Dendritic cell treated with granulocyte-macrophage colony-stimulating factor and Interleukin-4, amounts not matched to agents 40 ng/mL and 50 ng/mL, for 4 days (primary cell): ENCODE data around the gene PCLO.

Experiments used
- H3K27ac Mint-ChIP-seq: one replicate; pipeline ENCODE4 v1.8.0; 2022; ENCODE audit warnings: mild to moderate bottlenecking, mixed read lengths
- H3K27me3 Mint-ChIP-seq: one replicate; pipeline ENCODE4 v1.8.0; 2022; ENCODE audit warnings: mild to moderate bottlenecking, mixed read lengths
- H3K36me3 Mint-ChIP-seq: one replicate; pipeline ENCODE4 v1.8.0; 2022; ENCODE audit warnings: low read depth, mixed read lengths
- H3K4me1 Mint-ChIP-seq: one replicate; pipeline ENCODE4 v1.8.0; 2022; ENCODE audit warnings: low read depth, mixed read lengths
- H3K4me3 Mint-ChIP-seq: one replicate; pipeline ENCODE4 v1.8.0; 2022; ENCODE audit warnings: mild to moderate bottlenecking, moderate library complexity, mixed read lengths
- H3K9me3 Mint-ChIP-seq: one replicate; pipeline ENCODE4 v1.8.0; 2022; ENCODE audit warnings: mixed read lengths
- intact Hi-C: fragments of 100-400 bp; cut with micrococcal nuclease; formaldehyde crosslinking; loops from one replicate; pipeline ENCODE4 v1.15.0; 2022

Gene PCLO

GRCh38 chr7:83162402-83163256 lies at the start of gene PCLO:
TSS of gene PCLO (minus strand) at chr7:83162884. CDS start at chr7:83162592, 292 bp downstream.
- intact Hi-C loops: no loop called here
- no peaks in the 10 kb centered on the region for H3K4me1 Mint-ChIP-seq
- no peak within 1 kb of the TSS for H3K27ac Mint-ChIP-seq
- H3K4me3 Mint-ChIP-seq: peak within 1 kb of the TSS; percentile 63
- H3K9me3 Mint-ChIP-seq: no peaks in the 10 kb centered on the region
- H3K36me3 Mint-ChIP-seq: no peaks in the 10 kb centered on the region
- H3K27me3 Mint-ChIP-seq: peaks cover 20% of the 10 kb centered on the region

GRCh38 chr7:83211685-83212084 lies 49.0 kb upstream of the PCLO start:
- H3K4me3 Mint-ChIP-seq: no peak overlapping the region

GRCh38 chr7:83210479-83210878 lies 47.8 kb upstream of the PCLO start:
- intact Hi-C loops: no loop called here
- Mint-ChIP-seq H3K27me3 (no peaks in the 10 kb centered on the region), H3K9me3 (no peaks in the 10 kb centered on the region), H3K4me3 (no peak overlapping the region), H3K36me3 (no peaks in the 10 kb centered on the region), H3K27ac (no peak overlapping the region), H3K4me1 (no peaks in the 10 kb centered on the region)

More at GRCh38 chr7:83211685-83212084, 49.0 kb upstream of the PCLO start:
- intact Hi-C loops: no loop called here
- no peaks in the 10 kb centered on the region for H3K4me1 Mint-ChIP-seq
- H3K36me3 Mint-ChIP-seq: no peaks in the 10 kb centered on the region
- H3K27me3 Mint-ChIP-seq: no peaks in the 10 kb centered on the region
- H3K27ac Mint-ChIP-seq: no peak overlapping the region
- H3K9me3 Mint-ChIP-seq: no peaks in the 10 kb centered on the region

- no peaks in the 10 kb centered on the region for H3K9me3 Mint-ChIP-seq
- H3K36me3 Mint-ChIP-seq: no peaks in the 10 kb centered on the region
- no peak overlapping the region for H3K4me3 Mint-ChIP-seq
- no peak overlapping the region for H3K27ac Mint-ChIP-seq
- H3K27me3 Mint-ChIP-seq: no peaks in the 10 kb centered on the region
- H3K4me1 Mint-ChIP-seq: no peaks in the 10 kb centered on the region
- intact Hi-C loops: no loop called here
Observed at GRCh38 chr7:83204715-83205114, 42.0 kb upstream of the PCLO start.

GRCh38 chr7:83201355-83201754 lies 38.7 kb upstream of the PCLO start:
- H3K4me3 Mint-ChIP-seq: no peak overlapping the region
- H3K36me3 Mint-ChIP-seq: no peaks in the 10 kb centered on the region
- H3K27me3 Mint-ChIP-seq: no peaks in the 10 kb centered on the region
- no peak overlapping the region for H3K27ac Mint-ChIP-seq
- intact Hi-C loops: no loop called here
- H3K4me1 Mint-ChIP-seq: no peaks in the 10 kb centered on the region
- H3K9me3 Mint-ChIP-seq: no peaks in the 10 kb centered on the region

GRCh38 chr7:83190659-83191389 lies 28.1 kb upstream of the PCLO start:
- H3K36me3 Mint-ChIP-seq: no peaks in the 10 kb centered on the region
- intact Hi-C loops: no loop called here
- H3K27ac Mint-ChIP-seq: no peak overlapping the region
- no peak overlapping the region for H3K4me3 Mint-ChIP-seq
- H3K9me3 Mint-ChIP-seq: no peaks in the 10 kb centered on the region
- H3K4me1 Mint-ChIP-seq: no peaks in the 10 kb centered on the region
- no peaks in the 10 kb centered on the region for H3K27me3 Mint-ChIP-seq

GRCh38 chr7:83178796-83179195 lies 16.1 kb upstream of the PCLO start:
- intact Hi-C loops: no loop called here
- Mint-ChIP-seq H3K4me3 (no peak overlapping the region), H3K36me3 (no peaks in the 10 kb centered on the region), H3K4me1 (no peaks in the 10 kb centered on the region), H3K27ac (no peak overlapping the region), H3K27me3 (no peaks in the 10 kb centered on the region), H3K9me3 (peaks cover 28% of the 10 kb centered on the region)

GRCh38 chr7:83178066-83178465 lies 15.4 kb upstream of the PCLO start:
- H3K9me3 Mint-ChIP-seq: peaks cover 21% of the 10 kb centered on the region
- no peak overlapping the region for H3K4me3 Mint-ChIP-seq
- H3K36me3 Mint-ChIP-seq: no peaks in the 10 kb centered on the region
- intact Hi-C loops: no loop called here
- no peaks in the 10 kb centered on the region for H3K27me3 Mint-ChIP-seq
- H3K4me1 Mint-ChIP-seq: no peaks in the 10 kb centered on the region
- H3K27ac Mint-ChIP-seq: no peak overlapping the region

- H3K27me3 Mint-ChIP-seq: no peaks in the 10 kb centered on the region
- H3K4me1 Mint-ChIP-seq: no peaks in the 10 kb centered on the region
- H3K9me3 Mint-ChIP-seq: no peaks in the 10 kb centered on the region
- no peaks in the 10 kb centered on the region for H3K36me3 Mint-ChIP-seq
- H3K27ac Mint-ChIP-seq: no peak overlapping the region
- intact Hi-C loops: no loop called here
- no peak overlapping the region for H3K4me3 Mint-ChIP-seq
Observed at GRCh38 chr7:83173664-83174063, 11.0 kb upstream of the PCLO start.

- intact Hi-C loops: no loop called here
- no peak overlapping the region for H3K27ac Mint-ChIP-seq
- H3K27me3 Mint-ChIP-seq: peaks cover 15% of the 10 kb centered on the region
- H3K4me1 Mint-ChIP-seq: no peaks in the 10 kb centered on the region
- H3K9me3 Mint-ChIP-seq: no peaks in the 10 kb centered on the region
- no peaks in the 10 kb centered on the region for H3K36me3 Mint-ChIP-seq
- no peak overlapping the region for H3K4me3 Mint-ChIP-seq
Observed at GRCh38 chr7:83166781-83167180, 4.1 kb upstream of the PCLO start.

GRCh38 chr7:83161899-83162401 lies 734 bp downstream of the PCLO start:
- H3K4me3 Mint-ChIP-seq: peak overlapping the region; percentile 63
- H3K27me3 Mint-ChIP-seq: peaks cover 20% of the 10 kb centered on the region
- no peak overlapping the region for H3K27ac Mint-ChIP-seq
- no peaks in the 10 kb centered on the region for H3K4me1 Mint-ChIP-seq
- no peaks in the 10 kb centered on the region for H3K36me3 Mint-ChIP-seq
- intact Hi-C loops: no loop called here
- no peaks in the 10 kb centered on the region for H3K9me3 Mint-ChIP-seq

- intact Hi-C loops: no loop called here
- peaks cover 20% of the 10 kb centered on the region for H3K27me3 Mint-ChIP-seq
- no peak overlapping the region for H3K4me3 Mint-ChIP-seq
- H3K4me1 Mint-ChIP-seq: no peaks in the 10 kb centered on the region
- no peaks in the 10 kb centered on the region for H3K9me3 Mint-ChIP-seq
- no peaks in the 10 kb centered on the region for H3K36me3 Mint-ChIP-seq
- H3K27ac Mint-ChIP-seq: no peak overlapping the region
Observed at GRCh38 chr7:83161186-83161585, 1.5 kb downstream of the PCLO start.

GRCh38 chr7:83159731-83160130 lies 3.0 kb downstream of the PCLO start:
- no peak overlapping the region for H3K4me3 Mint-ChIP-seq
- H3K9me3 Mint-ChIP-seq: no peaks in the 10 kb centered on the region
- H3K36me3 Mint-ChIP-seq: no peaks in the 10 kb centered on the region
- H3K27ac Mint-ChIP-seq: no peak overlapping the region
- intact Hi-C loops: no loop called here
- no peaks in the 10 kb centered on the region for H3K4me1 Mint-ChIP-seq
- peaks cover 20% of the 10 kb centered on the region for H3K27me3 Mint-ChIP-seq

GRCh38 chr7:83156006-83156405 lies 6.7 kb downstream of the PCLO start:
- intact Hi-C loops: no loop called here
- H3K9me3 Mint-ChIP-seq: no peaks in the 10 kb centered on the region
- no peak overlapping the region for H3K27ac Mint-ChIP-seq
- H3K36me3 Mint-ChIP-seq: no peaks in the 10 kb centered on the region
- H3K27me3 Mint-ChIP-seq: no peaks in the 10 kb centered on the region
- H3K4me3 Mint-ChIP-seq: no peak overlapping the region
- H3K4me1 Mint-ChIP-seq: no peaks in the 10 kb centered on the region
